Measurements from ENCODE around the gene TRHDE. TPM values are rescaled to one million over a fixed set of nuclear protein-coding genes. Genes with fewer than 3 reads are reported as not detected.

Gene TRHDE
- total RNA-seq, 3 donors from 2014 or later: 0.98 to 43.2 (median 2.2) TPM

DNA sequence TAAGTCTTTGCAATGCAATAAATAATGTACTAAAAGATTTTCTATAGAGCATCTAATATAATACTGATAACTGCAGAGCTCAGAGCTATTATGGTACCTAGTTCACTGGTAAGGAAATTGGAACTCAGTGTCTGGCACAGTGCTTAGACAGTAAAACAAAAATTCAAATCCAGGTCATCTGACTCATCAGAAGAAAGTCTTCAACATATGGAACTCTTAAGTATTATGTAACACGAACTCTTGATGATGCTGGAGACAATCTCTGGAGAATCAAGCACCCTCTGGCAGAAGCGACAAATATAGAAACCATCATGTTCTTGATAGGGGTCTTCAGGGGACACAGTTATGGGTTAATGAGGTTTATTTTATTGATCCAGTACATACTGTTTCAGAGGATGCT lies 37.3 kb upstream of the TRHDE start:
- DNase-seq (ENCODE audit: low spot score in 2 of 2): no peak
- no peaks in the 10 kb centered on the region for H3K36me3 ChIP-seq
- intact Hi-C loops (cut with DNase I; ENCODE audit: low total_unique reads): no loop called here
- TF ChIP-seq POLR2A (IDR thresholded peaks at IDR 0.05) (no peak), CTCF (IDR thresholded peaks at IDR 0.05) (no peak), POLR2AphosphoS5 (IDR thresholded peaks at IDR 0.05) (no peak)
- H3K4me1 ChIP-seq: no peaks in the 10 kb centered on the region
- H3K27ac ChIP-seq: no peak overlapping the region
- H3K27me3 ChIP-seq: no peaks in the 10 kb centered on the region
- no peak overlapping the region for H3K4me3 ChIP-seq
- no peaks in the 10 kb centered on the region for H3K9me3 ChIP-seq

GRCh38 chr12:72236071-72236705 lies 36.0 kb upstream of the TRHDE start:
- TF ChIP-seq CTCF (IDR thresholded peaks at IDR 0.05) (no peak), POLR2AphosphoS5 (IDR thresholded peaks at IDR 0.05) (no peak), POLR2A (IDR thresholded peaks at IDR 0.05) (no peak)

GRCh38 chr12:72241552-72241951 lies 30.6 kb upstream of the TRHDE start:
- intact Hi-C loops (cut with DNase I; ENCODE audit: low total_unique reads): no loop called here
- no peak overlapping the region for H3K4me3 ChIP-seq
- no peaks in the 10 kb centered on the region for H3K9me3 ChIP-seq
- H3K4me1 ChIP-seq: no peaks in the 10 kb centered on the region
- TF ChIP-seq POLR2AphosphoS5 (IDR thresholded peaks at IDR 0.05) (no peak), POLR2A (IDR thresholded peaks at IDR 0.05) (no peak), CTCF (IDR thresholded peaks at IDR 0.05) (no peak)
- H3K36me3 ChIP-seq: no peaks in the 10 kb centered on the region
- no peak overlapping the region for H3K27ac ChIP-seq
- DNase-seq (ENCODE audit: low spot score in 2 of 2): no peak
- H3K27me3 ChIP-seq: no peaks in the 10 kb centered on the region

More at GRCh38 chr12:72236071-72236705, 36.0 kb upstream of the TRHDE start:
- intact Hi-C loops (cut with DNase I; ENCODE audit: low total_unique reads): no loop called here
- no peaks in the 10 kb centered on the region for H3K36me3 ChIP-seq
- no peaks in the 10 kb centered on the region for H3K9me3 ChIP-seq
- H3K4me1 ChIP-seq: no peaks in the 10 kb centered on the region
- H3K27me3 ChIP-seq: no peaks in the 10 kb centered on the region
- no peak for DNase-seq (ENCODE audit: low spot score in 2 of 2)
- H3K27ac ChIP-seq: no peak overlapping the region
- no peak overlapping the region for H3K4me3 ChIP-seq

DNA sequence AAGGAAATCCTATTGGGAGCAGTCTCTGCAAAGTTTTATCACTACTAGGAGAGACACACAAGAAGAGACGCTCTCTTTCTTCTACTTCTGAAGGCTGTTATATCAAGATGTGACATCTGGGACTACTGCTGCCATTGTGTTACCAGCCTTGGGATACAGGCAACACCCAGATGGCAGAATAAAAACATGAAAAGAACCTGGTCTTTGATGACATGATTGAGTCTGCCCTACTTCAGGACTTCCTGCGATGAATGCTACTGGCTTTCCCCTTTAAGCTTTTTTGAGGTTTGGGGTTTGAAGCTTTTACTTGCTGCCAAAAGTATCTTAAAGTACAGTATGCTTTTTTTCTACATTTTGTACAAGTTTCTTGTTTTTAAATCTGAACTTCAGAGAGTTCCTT lies 29.2 kb upstream of the TRHDE start:
- H3K9me3 ChIP-seq: no peaks in the 10 kb centered on the region
- intact Hi-C loops (cut with DNase I; ENCODE audit: low total_unique reads): no loop called here

More for the DNA sequence above, 29.2 kb upstream of the TRHDE start:
- TF ChIP-seq CTCF (IDR thresholded peaks at IDR 0.05) (no peak), POLR2AphosphoS5 (IDR thresholded peaks at IDR 0.05) (no peak), POLR2A (IDR thresholded peaks at IDR 0.05) (no peak)
- Histone ChIP-seq H3K4me3 (no peak overlapping the region), H3K36me3 (no peaks in the 10 kb centered on the region), H3K27me3 (no peaks in the 10 kb centered on the region), H3K27ac (no peak overlapping the region), H3K4me1 (no peaks in the 10 kb centered on the region)
- DNase-seq (ENCODE audit: low spot score in 2 of 2): no peak

Data from breast epithelium (tissue), 4 donors.